C4-2B (cell line): ENCODE measurements around the gene MYL2.

Source experiments
- H3K27ac ChIP-seq: fragments of 450-650 bp; 2 replicates; pipeline ENCODE4 v1.5.1; 2017
- ZFX ChIP-seq: fragments of 450-650 bp; IDR thresholded peaks from 2 replicates; pipeline ENCODE4 v1.6.1; 2017
- TF ChIP-seq, protein P1 (sequence below): fragments of 450-650 bp; conservative IDR thresholded peaks from 2 replicates; pipeline ENCODE4 v1.5.1; 2017; ENCODE audit warnings: mild to moderate bottlenecking

The MYL2 gene

GRCh38 chr12:110919720-110920119 lies 659 bp downstream of the MYL2 start:
- TF ChIP-seq, protein P1, sequence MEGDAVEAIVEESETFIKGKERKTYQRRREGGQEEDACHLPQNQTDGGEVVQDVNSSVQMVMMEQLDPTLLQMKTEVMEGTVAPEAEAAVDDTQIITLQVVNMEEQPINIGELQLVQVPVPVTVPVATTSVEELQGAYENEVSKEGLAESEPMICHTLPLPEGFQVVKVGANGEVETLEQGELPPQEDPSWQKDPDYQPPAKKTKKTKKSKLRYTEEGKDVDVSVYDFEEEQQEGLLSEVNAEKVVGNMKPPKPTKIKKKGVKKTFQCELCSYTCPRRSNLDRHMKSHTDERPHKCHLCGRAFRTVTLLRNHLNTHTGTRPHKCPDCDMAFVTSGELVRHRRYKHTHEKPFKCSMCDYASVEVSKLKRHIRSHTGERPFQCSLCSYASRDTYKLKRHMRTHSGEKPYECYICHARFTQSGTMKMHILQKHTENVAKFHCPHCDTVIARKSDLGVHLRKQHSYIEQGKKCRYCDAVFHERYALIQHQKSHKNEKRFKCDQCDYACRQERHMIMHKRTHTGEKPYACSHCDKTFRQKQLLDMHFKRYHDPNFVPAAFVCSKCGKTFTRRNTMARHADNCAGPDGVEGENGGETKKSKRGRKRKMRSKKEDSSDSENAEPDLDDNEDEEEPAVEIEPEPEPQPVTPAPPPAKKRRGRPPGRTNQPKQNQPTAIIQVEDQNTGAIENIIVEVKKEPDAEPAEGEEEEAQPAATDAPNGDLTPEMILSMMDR, result no peak
- TF ChIP-seq ZFX, result no peak
- no peak overlapping the region for H3K27ac ChIP-seq

DNA sequence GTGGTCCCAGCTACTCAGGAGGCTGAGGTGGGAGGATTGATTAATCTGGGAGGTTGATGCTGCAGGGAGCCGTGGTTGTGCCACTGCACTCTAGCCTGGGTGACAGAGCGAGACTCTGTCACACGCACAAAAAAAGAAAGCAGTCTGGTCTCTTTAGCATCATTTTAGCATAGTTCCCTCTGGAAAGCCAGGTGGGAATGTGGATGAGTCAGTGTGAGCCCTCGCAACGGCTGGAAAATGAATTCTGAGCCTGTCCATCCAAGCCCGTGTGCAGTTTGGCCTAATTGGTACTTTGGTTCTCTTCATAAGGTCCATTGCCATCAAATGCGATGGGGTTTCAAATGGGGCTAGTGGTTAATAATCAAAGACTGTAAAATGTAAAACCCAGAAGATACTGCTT lies 2.4 kb downstream of the MYL2 start:
- TF ChIP-seq ZFX, result no peak
- TF ChIP-seq, protein P1, result no peak
- no peak overlapping the region for H3K27ac ChIP-seq

GRCh38 chr12:110917467-110917866 lies 2.9 kb downstream of the MYL2 start:
- H3K27ac ChIP-seq, result no peak overlapping the region
- TF ChIP-seq, protein P1, result no peak
- TF ChIP-seq ZFX, result no peak

- no peak for TF ChIP-seq ZFX
- TF ChIP-seq, protein P1, result no peak
- no peak overlapping the region for H3K27ac ChIP-seq
Observed at GRCh38 chr12:110916295-110916875, 4.0 kb downstream of the MYL2 start.

GRCh38 chr12:110913119-110914056 lies 7.0 kb downstream of the MYL2 start:
- TF ChIP-seq ZFX, result no peak
- TF ChIP-seq, protein P1, result no peak
- no peak overlapping the region for H3K27ac ChIP-seq

DNA sequence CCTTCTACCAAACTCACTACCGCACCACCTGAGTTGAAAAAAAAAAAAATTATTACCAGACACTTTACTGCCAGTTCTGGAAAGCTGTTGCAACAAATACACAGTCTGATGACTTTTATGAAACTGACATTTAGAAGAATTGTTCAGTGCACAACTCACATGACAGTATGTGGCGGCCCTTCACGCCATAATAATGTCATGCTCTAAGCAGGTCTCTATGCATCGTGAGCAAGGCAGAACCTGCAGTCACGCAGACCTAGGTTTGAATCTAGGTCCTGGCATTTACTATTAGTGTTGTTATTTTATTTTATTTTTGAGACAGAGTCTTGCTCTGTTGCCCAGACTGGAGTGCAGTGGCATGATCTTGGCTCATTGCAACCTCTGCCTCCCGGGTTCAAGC lies 8.1 kb downstream of the MYL2 start:
- H3K27ac ChIP-seq, result no peak overlapping the region
- TF ChIP-seq, protein P1, result no peak

DNA sequence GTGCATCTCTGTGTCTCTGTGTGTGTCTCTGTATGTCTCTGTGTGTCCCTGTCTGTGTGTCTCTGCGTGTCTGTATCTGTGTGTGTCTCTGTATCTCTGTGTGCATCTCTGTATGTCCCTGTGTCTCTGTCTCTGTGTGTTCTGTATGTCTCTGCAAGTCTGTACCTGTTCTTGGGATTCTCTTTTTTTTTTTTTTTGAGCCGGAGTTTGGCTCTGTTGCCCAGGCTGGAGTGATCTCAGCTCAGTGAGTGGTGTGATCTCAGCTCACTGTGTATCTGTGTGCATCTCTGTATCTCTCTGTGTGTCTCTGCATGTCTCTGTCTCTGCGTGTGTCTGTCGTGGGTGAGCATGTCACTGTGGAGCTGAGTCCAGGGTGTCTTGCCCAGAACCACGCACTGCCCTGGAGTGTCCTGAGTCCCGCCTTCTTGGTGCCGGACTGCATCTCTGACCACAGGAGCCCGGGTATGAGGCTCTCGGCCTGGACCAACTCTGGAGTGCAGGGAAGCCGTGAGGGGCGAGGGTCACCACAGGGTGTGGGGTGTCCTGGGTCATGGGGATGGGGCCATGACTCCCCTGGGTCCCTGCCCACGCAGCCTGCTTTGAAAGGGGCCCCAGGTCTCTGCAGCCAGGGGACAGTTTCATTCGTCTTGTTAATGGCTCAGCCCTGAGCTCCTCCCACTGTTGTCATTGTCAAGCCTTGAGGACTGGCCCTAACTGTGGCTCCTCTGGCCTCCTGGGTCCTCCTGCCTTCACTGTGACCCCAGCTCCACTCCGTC lies 11.8 kb downstream of the MYL2 start:
- no peak overlapping the region for H3K27ac ChIP-seq
- TF ChIP-seq, protein P1, result no peak
- no peak for TF ChIP-seq ZFX
